Osteoblast (primary cell): ENCODE data around the gene UNK. TPM values are rescaled to one million over a fixed set of nuclear protein-coding genes. Genes with fewer than 3 reads are reported as not detected.
"Not testable (repeated sequence)": the region's sequence is repeated elsewhere in the genome, so short reads cannot be mapped to it uniquely, and the experiment has no call there.

Source experiments
- DNase-seq: peaks from one replicate; pipeline ENCODE4 v3.0.0; 2011; ENCODE audit warnings: low spot score, mixed read lengths; ENCODE audit not compliant: insufficient read length; ENCODE audit errors: missing footprints
- H2AFZ ChIP-seq: 2 replicates; pipeline ENCODE4 v1.6.0; 2011; ENCODE audit warnings: mild to moderate bottlenecking, low read length
- H3K27ac ChIP-seq: 2 replicates; pipeline ENCODE4 v1.5.1; 2011; ENCODE audit warnings: mild to moderate bottlenecking, low read depth, low read length, moderate library complexity
- H3K27me3 ChIP-seq: 2 replicates; pipeline ENCODE4 v1.6.0; 2012; ENCODE audit warnings: mild to moderate bottlenecking, control low read depth, inconsistent platforms, low read length, moderate library complexity; ENCODE audit not compliant: insufficient read depth
- H3K36me3 ChIP-seq: 2 replicates; pipeline ENCODE4 v1.5.1; 2011; ENCODE audit warnings: mild to moderate bottlenecking, low read length, control low read depth, moderate library complexity; ENCODE audit not compliant: insufficient read depth
- H3K4me1 ChIP-seq: 2 replicates; pipeline ENCODE4 v1.5.1; 2011; ENCODE audit warnings: mild to moderate bottlenecking, low read length, control low read depth, moderate library complexity; ENCODE audit not compliant: insufficient read depth
- H3K4me2 ChIP-seq: 2 replicates; pipeline ENCODE4 v1.6.0; 2011; ENCODE audit warnings: mild to moderate bottlenecking, low read length; ENCODE audit not compliant: insufficient read depth
- H3K4me3 ChIP-seq: fragments of 200-600 bp; sonication (generic); 3 replicates; pipeline ENCODE4 v1.5.1; 2012; ENCODE audit warnings: mild to moderate bottlenecking, low read length, inconsistent platforms; ENCODE audit not compliant: insufficient read depth
- H3K79me2 ChIP-seq: 2 replicates; pipeline ENCODE4 v1.6.0; 2012; ENCODE audit warnings: mild to moderate bottlenecking, low read length, control low read depth, inconsistent platforms; ENCODE audit not compliant: insufficient read depth
- H3K9me3 ChIP-seq: 2 replicates; pipeline ENCODE4 v1.5.1; 2011; ENCODE audit warnings: low read depth, low read length, control low read depth
- H4K20me1 ChIP-seq: 2 replicates; pipeline ENCODE4 v1.6.0; 2012; ENCODE audit warnings: mild to moderate bottlenecking, low read length, control low read depth; ENCODE audit not compliant: insufficient read depth
- CTCF ChIP-seq: IDR thresholded peaks from 2 replicates; pipeline ENCODE4 v1.5.1; 2011; ENCODE audit warnings: mild to moderate bottlenecking, low read depth, low read length, moderate library complexity; ENCODE audit errors: extremely low read depth
- total RNA-seq: library from RNA; depleted of rRNA; stranded (reverse); fragments of >200 nt; gene quantifications from 2 replicates; pipeline ENCODE4 v1.2.3, GENCODE V29; 2012

UNK gene
- total RNA-seq, 1 donor: 18.5 TPM

DNA sequence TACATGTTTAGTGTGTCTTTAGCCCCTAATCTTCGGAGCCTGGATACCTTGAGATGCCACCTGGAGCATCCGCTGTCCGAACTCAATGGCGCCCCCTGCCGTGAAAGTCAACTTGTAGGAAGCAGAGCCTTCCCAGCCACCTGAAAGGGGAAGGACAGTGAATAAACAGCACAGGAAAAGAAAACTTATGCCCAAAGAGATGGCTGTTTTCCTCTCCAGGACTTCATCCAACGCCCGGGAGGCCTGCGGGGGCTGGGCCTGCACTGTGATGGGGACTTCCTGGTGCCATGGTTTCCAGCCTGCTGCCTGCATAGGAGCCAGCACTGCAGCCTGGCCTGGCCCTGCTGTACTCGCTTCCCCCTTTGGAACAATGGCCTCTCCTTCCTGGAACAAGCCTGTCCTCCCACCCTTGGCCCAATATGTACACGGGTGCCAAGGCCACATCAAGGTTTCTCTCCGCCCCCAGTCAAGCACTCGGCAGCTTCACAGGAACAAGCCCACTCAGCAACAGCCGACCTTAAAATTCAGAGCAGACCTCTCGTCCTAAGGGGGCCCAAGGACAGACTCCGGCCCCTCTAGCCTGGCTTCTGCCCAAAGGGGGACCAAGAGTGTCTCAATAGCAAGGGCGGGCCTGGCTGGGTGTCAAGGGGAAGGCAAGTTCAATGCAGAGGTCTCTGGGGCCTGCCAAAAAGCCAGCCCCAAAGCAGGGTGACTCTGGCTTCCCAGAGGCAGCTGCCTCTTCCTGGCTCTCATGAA lies 64.1 kb downstream of the UNK start:
- Histone ChIP-seq H4K20me1 (peaks cover 6% of the 10 kb centered on the region), H3K36me3 (peaks cover 55% of the 10 kb centered on the region), H3K27ac (no peak overlapping the region), H3K4me2 (no peak overlapping the region), H3K4me3 (no peak overlapping the region), H3K79me2 (peaks cover 19% of the 10 kb centered on the region), H3K9me3 (no peaks in the 10 kb centered on the region), H3K27me3 (no peaks in the 10 kb centered on the region), H3K4me1 (peaks cover 8% of the 10 kb centered on the region), H2AFZ (no peak overlapping the region)
- peak; percentile 70 for TF ChIP-seq CTCF
- peak; percentile 89 for DNase-seq

GRCh38 chr17:75849279-75849646 lies 64.7 kb downstream of the UNK start:
- Histone ChIP-seq H3K27me3 (no peaks in the 10 kb centered on the region), H4K20me1 (peaks cover 6% of the 10 kb centered on the region), H3K27ac (no peak overlapping the region), H3K4me3 (no peak overlapping the region), H3K4me2 (no peak overlapping the region), H3K4me1 (peaks cover 13% of the 10 kb centered on the region), H2AFZ (no peak overlapping the region), H3K79me2 (peaks cover 19% of the 10 kb centered on the region), H3K36me3 (peaks cover 55% of the 10 kb centered on the region), H3K9me3 (no peaks in the 10 kb centered on the region)
- DNase-seq: peak; percentile 77
- TF ChIP-seq CTCF: no peak

GRCh38 chr17:75849724-75850123 lies 65.1 kb downstream of the UNK start:
- H2AFZ ChIP-seq: no peak overlapping the region
- no peaks in the 10 kb centered on the region for H3K27me3 ChIP-seq
- peaks cover 21% of the 10 kb centered on the region for H3K79me2 ChIP-seq
- peaks cover 6% of the 10 kb centered on the region for H4K20me1 ChIP-seq
- H3K4me1 ChIP-seq: peaks cover 18% of the 10 kb centered on the region
- peak; percentile 26 for DNase-seq
- no peak overlapping the region for H3K4me3 ChIP-seq
- no peak overlapping the region for H3K4me2 ChIP-seq
- peaks cover 55% of the 10 kb centered on the region for H3K36me3 ChIP-seq
- H3K9me3 ChIP-seq: no peaks in the 10 kb centered on the region
- TF ChIP-seq CTCF: no peak
- H3K27ac ChIP-seq: no peak overlapping the region

GRCh38 chr17:75850928-75851692 lies 66.5 kb downstream of the UNK start:
- peaks cover 28% of the 10 kb centered on the region for H3K79me2 ChIP-seq
- no peak overlapping the region for H3K4me3 ChIP-seq
- no peak for TF ChIP-seq CTCF
- H3K27ac ChIP-seq: no peak overlapping the region
- H4K20me1 ChIP-seq: peaks cover 6% of the 10 kb centered on the region
- H3K27me3 ChIP-seq: no peaks in the 10 kb centered on the region
- peaks cover 20% of the 10 kb centered on the region for H3K4me1 ChIP-seq
- H3K4me2 ChIP-seq: no peak overlapping the region
- no peaks in the 10 kb centered on the region for H3K9me3 ChIP-seq
- peak; percentile 71 for DNase-seq
- H3K36me3 ChIP-seq: peaks cover 53% of the 10 kb centered on the region
- H2AFZ ChIP-seq: no peak overlapping the region

GRCh38 chr17:75851693-75851991 lies 67.0 kb downstream of the UNK start:
- H3K4me3 ChIP-seq, H3K9me3 ChIP-seq, H3K4me2 ChIP-seq, DNase-seq, H3K27me3 ChIP-seq, H4K20me1 ChIP-seq, H3K27ac ChIP-seq, H2AFZ ChIP-seq: not testable (repeated sequence)
- H3K79me2 ChIP-seq: peaks cover 28% of the 10 kb centered on the region
- peaks cover 25% of the 10 kb centered on the region for H3K4me1 ChIP-seq
- peaks cover 48% of the 10 kb centered on the region for H3K36me3 ChIP-seq
